ENCODE measurements around the gene TGM4. TPM values are rescaled to one million over a fixed set of nuclear protein-coding genes. Genes with fewer than 3 reads are reported as not detected.

TGM4 gene
- total and polyA plus RNA-seq, 10 of the 15 experiments (the other 5 are each of a cell fraction or from before 2014, with no cell fraction given): not detected

DNA sequence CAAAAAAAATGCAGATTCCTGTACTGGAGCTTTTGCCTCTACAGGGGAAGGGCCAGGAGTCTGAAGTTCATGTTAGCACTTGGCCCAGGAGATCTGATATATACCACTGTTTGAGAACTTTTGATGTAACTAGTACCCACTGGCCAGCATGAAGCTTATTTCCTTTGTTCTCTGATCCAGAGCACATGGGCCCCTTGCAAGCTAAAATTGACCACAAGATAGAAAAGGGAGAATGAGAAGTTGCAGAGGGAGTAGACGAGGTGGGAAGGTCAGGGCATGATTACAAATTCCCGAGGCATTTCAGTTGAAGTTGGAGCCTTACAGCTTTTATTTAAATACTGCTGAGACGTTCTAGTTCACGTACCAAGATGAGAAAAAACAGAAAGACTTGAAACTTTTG, 28.2 kb downstream of the TGM4 start:
- RAD21 ChIA-PET (ENCODE audit: unreplicated experiment): no interaction called here
- FAIRE-seq (no peak), ATAC-seq (no peak), DNase-seq (ENCODE audit: low read depth, low spot score) (no peak)
- Histone ChIP-seq H3K79me2 (ENCODE audit: control insufficient read depth, insufficient read depth, low read length) (no peaks in the 10 kb centered on the region), H3K9ac (ENCODE audit: control insufficient read depth, insufficient read depth, low read length) (no peak overlapping the region), H2AFZ (ENCODE audit: control insufficient read depth, low read depth, low read length) (no peak overlapping the region), H3K36me3 (ENCODE audit: control insufficient read depth in 2 of 2, insufficient read depth in 2 of 2, low read length in 1 of 2) (no peaks in the 10 kb centered on the region), H3K9me3 (replicated peaks; ENCODE audit: control insufficient read depth, insufficient read depth, low read length) (no peaks in the 10 kb centered on the region), H3K4me2 (ENCODE audit: control insufficient read depth, insufficient read depth) (no peak overlapping the region), H3K27me3 (replicated peaks in 1 of 2; ENCODE audit: control insufficient read depth in 2 of 2, insufficient read depth in 2 of 2, low read length in 1 of 2) (no peaks in the 10 kb centered on the region), H3K4me1 (ENCODE audit: control insufficient read depth, insufficient read depth, low read length) (no peaks in the 10 kb centered on the region), H4K20me1 (ENCODE audit: control insufficient read depth, insufficient read depth) (no peaks in the 10 kb centered on the region), H3K27ac (ENCODE audit: control insufficient read depth, insufficient read depth) (no peak overlapping the region), H3K4me3 (no peak overlapping the region)
- CTCF ChIA-PET: interaction anchor here (1.6 kb wide), 1 partner anchor 12 kb away, joined by 4 read pairs; no protein-coding TSS in a partner anchor
- SMC1A ChIA-PET (ENCODE audit: uncharacterized antibody, unreplicated experiment): no interaction called here
- intact Hi-C loops (cut with micrococcal nuclease; ENCODE audit: unreplicated experiment): no loop called here
- POLR2A ChIA-PET: interaction anchor here (0.5 kb wide), 1 partner anchor 49 kb away, joined by 4 read pairs; no protein-coding TSS in a partner anchor
- WGBS (ENCODE audit: insufficient coverage, insufficient replicate concordance, low lambda C conversion rate, missing lambda C conversion rate): 24% methylated on average over 4 of the region's 4 CpGs
- in situ Hi-C loops (cut with MboI): no loop called here
- BruUV-seq (replicated peaks): no TSS peak
- TF ChIP-seq, protein P1, sequence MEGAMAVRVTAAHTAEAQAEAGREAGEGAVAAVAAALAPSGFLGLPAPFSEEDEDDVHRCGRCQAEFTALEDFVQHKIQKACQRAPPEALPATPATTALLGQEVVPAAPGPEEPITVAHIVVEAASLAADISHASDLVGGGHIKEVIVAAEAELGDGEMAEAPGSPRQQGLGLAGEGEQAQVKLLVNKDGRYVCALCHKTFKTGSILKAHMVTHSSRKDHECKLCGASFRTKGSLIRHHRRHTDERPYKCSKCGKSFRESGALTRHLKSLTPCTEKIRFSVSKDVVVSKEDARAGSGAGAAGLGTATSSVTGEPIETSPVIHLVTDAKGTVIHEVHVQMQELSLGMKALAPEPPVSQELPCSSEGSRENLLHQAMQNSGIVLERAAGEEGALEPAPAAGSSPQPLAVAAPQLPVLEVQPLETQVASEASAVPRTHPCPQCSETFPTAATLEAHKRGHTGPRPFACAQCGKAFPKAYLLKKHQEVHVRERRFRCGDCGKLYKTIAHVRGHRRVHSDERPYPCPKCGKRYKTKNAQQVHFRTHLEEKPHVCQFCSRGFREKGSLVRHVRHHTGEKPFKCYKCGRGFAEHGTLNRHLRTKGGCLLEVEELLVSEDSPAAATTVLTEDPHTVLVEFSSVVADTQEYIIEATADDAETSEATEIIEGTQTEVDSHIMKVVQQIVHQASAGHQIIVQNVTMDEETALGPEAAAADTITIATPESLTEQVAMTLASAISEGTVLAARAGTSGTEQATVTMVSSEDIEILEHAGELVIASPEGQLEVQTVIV (IDR thresholded peaks at IDR 0.05; ENCODE audit: borderline replicate concordance, partially characterized antibody): no peak
- TF ChIP-seq, protein P2, sequence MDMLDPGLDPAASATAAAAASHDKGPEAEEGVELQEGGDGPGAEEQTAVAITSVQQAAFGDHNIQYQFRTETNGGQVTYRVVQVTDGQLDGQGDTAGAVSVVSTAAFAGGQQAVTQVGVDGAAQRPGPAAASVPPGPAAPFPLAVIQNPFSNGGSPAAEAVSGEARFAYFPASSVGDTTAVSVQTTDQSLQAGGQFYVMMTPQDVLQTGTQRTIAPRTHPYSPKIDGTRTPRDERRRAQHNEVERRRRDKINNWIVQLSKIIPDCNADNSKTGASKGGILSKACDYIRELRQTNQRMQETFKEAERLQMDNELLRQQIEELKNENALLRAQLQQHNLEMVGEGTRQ (IDR thresholded peaks at IDR 0.05; ENCODE audit: borderline replicate concordance, low read depth, low read length): no peak
- TF ChIP-seq NFXL1 (IDR thresholded peaks at IDR 0.05; ENCODE audit: borderline replicate concordance): no peak
- TF ChIP-seq, protein P3, sequence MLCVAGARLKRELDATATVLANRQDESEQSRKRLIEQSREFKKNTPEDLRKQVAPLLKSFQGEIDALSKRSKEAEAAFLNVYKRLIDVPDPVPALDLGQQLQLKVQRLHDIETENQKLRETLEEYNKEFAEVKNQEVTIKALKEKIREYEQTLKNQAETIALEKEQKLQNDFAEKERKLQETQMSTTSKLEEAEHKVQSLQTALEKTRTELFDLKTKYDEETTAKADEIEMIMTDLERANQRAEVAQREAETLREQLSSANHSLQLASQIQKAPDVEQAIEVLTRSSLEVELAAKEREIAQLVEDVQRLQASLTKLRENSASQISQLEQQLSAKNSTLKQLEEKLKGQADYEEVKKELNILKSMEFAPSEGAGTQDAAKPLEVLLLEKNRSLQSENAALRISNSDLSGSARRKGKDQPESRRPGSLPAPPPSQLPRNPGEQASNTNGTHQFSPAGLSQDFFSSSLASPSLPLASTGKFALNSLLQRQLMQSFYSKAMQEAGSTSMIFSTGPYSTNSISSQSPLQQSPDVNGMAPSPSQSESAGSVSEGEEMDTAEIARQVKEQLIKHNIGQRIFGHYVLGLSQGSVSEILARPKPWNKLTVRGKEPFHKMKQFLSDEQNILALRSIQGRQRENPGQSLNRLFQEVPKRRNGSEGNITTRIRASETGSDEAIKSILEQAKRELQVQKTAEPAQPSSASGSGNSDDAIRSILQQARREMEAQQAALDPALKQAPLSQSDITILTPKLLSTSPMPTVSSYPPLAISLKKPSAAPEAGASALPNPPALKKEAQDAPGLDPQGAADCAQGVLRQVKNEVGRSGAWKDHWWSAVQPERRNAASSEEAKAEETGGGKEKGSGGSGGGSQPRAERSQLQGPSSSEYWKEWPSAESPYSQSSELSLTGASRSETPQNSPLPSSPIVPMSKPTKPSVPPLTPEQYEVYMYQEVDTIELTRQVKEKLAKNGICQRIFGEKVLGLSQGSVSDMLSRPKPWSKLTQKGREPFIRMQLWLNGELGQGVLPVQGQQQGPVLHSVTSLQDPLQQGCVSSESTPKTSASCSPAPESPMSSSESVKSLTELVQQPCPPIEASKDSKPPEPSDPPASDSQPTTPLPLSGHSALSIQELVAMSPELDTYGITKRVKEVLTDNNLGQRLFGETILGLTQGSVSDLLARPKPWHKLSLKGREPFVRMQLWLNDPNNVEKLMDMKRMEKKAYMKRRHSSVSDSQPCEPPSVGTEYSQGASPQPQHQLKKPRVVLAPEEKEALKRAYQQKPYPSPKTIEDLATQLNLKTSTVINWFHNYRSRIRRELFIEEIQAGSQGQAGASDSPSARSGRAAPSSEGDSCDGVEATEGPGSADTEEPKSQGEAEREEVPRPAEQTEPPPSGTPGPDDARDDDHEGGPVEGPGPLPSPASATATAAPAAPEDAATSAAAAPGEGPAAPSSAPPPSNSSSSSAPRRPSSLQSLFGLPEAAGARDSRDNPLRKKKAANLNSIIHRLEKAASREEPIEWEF (IDR thresholded peaks at IDR 0.05; ENCODE audit: insufficient replicate concordance, low read depth, low read length): no peak
- no peak for TF ChIP-seq CEBPB (IDR thresholded peaks at IDR 0.05; ENCODE audit: borderline replicate concordance in 1 of 2, low read depth in 2 of 2, low read length in 2 of 2)
- TF ChIP-seq WRNIP1 (IDR thresholded peaks at IDR 0.05; ENCODE audit: borderline replicate concordance, low read depth, low read length): no peak
- no peak for TF ChIP-seq CBX5 (IDR thresholded peaks at IDR 0.05; ENCODE audit: low read depth)
- no peak for TF ChIP-seq ZNF207 (IDR thresholded peaks at IDR 0.05; ENCODE audit: borderline replicate concordance)
- no peak for TF ChIP-seq HDAC2 (IDR thresholded peaks at IDR 0.05)
- TF ChIP-seq, protein P4, sequence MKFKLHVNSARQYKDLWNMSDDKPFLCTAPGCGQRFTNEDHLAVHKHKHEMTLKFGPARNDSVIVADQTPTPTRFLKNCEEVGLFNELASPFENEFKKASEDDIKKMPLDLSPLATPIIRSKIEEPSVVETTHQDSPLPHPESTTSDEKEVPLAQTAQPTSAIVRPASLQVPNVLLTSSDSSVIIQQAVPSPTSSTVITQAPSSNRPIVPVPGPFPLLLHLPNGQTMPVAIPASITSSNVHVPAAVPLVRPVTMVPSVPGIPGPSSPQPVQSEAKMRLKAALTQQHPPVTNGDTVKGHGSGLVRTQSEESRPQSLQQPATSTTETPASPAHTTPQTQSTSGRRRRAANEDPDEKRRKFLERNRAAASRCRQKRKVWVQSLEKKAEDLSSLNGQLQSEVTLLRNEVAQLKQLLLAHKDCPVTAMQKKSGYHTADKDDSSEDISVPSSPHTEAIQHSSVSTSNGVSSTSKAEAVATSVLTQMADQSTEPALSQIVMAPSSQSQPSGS (IDR thresholded peaks at IDR 0.05; ENCODE audit: low read length): no peak
- no peak for TF ChIP-seq ZNF24 (IDR thresholded peaks at IDR 0.05)

All from GM12878 (cell line).